Measurements from ENCODE around the gene CCDC14.

- TF ChIP-seq CTCF (IDR thresholded peaks at IDR 0.05) = no peak
- no peak for TF ChIP-seq POLR2A (IDR thresholded peaks at IDR 0.05)
Observed at GRCh38 chr3:123939706-123940105, 21.3 kb downstream of the CCDC14 start.
